Inflammatory macrophage (primary cell): ENCODE results near the gene CES2.
"Not testable (repeated sequence)": the region's sequence is repeated elsewhere in the genome, so short reads cannot be mapped to it uniquely, and the experiment has no call there.

Source experiments
- DNase-seq, 2 donors: peaks; one replicate each; pipeline ENCODE4 v3.0.0-alpha.2; 2020 to 2022

Gene CES2

DNA sequence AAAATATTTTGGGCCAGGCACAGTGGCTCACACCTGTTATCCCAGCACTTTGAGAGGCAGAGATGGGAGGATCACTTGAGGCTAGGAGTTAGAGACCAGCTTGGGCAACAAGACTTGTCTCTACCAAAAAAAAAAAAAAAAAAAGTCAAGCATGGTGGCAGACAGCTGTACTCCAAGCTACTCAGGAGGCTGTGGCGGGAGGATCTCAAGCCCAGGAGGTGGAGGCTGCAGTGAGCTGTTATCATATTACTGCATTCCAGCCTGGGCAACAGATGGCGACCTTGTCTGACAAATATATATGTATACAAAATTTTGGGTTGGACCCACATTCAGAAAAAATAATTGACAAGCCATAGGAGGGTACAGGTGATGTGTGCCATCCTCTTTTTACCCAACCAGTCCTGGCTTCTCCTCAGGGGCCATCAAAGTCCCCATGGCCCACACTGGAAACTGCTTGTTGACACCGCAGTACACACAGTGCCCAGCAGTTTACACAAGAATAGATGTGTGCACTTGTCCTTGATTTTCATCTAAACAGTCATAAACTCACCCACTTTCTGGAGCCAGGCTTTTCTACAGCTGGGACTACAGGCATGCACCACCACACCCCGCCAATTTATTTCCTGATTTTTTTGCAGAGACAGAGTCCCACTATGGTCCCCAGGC lies 1.7 kb downstream of the CES2 start:
- no peak for DNase-seq

DNA sequence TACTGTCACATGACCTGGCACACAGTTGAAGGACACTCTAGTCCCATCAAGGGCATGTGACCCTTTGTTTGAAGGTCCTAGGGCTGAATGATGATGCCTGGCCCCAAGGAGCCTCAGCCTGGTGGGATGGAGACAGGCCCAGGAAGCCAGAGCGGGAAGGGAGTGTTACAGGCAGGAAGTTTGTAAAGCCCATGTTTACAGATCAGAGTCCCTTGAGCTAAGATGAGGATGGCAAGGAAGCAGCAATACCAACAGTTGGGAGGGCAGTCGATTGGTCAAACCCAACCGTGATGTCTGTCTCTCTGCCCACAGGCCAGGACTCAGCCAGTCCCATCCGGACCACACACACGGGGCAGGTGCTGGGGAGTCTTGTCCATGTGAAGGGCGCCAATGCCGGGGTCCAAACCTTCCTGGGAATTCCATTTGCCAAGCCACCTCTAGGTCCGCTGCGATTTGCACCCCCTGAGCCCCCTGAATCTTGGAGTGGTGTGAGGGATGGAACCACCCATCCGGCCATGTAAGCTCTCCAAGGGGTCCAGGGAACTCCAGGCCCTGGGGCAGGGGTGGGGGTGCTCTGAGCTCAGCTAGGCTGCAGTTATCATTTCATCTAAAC lies 2.5 kb downstream of the CES2 start:
- DNase-seq = no peak

DNA sequence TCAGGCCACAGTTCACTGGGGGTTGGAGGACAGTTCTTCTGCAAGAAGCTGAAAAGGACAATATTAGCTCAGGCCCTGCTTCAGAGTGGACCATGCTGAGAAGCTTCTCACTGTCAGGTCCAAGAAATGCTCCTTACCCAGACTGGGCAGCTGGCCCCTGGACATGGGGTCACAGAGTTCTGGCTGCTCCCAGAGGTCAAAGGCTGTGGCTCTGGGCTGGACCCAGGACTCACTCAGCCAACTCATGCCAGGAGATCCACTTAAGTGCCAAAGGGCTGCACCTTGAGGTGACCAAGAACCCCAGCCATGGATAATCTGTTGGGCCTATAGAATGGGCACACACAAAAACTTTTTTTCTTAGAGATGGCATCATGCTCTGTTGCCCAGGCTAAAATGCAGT lies 4.0 kb downstream of the CES2 start:
- DNase-seq = no peak

DNA sequence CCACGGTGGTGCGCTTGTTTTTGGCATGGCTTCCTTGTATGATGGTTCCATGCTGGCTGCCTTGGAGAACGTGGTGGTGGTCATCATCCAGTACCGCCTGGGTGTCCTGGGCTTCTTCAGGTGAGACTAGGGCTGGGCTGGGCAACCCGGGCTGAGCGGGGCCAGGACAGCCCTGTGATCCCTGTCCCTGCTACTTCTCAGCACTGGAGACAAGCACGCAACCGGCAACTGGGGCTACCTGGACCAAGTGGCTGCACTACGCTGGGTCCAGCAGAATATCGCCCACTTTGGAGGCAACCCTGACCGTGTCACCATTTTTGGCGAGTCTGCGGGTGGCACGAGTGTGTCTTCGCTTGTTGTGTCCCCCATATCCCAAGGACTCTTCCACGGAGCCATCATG lies 4.9 kb downstream of the CES2 start:
- no peak for DNase-seq

DNA sequence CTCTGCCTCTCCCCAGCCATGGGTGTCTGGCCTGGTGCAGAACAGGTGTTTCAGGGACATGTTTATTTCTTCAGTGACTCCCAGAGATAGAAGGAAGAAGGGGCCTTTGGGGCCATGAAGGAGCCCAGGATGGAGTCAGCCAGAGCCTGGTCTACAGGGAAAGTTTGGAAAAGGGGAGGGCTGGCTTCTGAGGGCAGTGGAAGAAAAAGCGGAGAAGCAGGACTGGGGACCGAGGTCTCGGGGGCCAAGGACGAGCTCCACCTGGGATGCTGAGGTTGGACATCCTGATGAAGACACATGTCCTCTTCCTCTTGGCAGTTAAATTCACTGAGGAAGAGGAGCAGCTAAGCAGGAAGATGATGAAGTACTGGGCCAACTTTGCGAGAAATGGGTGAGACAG lies 7.7 kb downstream of the CES2 start:
- DNase-seq = no peak

DNA sequence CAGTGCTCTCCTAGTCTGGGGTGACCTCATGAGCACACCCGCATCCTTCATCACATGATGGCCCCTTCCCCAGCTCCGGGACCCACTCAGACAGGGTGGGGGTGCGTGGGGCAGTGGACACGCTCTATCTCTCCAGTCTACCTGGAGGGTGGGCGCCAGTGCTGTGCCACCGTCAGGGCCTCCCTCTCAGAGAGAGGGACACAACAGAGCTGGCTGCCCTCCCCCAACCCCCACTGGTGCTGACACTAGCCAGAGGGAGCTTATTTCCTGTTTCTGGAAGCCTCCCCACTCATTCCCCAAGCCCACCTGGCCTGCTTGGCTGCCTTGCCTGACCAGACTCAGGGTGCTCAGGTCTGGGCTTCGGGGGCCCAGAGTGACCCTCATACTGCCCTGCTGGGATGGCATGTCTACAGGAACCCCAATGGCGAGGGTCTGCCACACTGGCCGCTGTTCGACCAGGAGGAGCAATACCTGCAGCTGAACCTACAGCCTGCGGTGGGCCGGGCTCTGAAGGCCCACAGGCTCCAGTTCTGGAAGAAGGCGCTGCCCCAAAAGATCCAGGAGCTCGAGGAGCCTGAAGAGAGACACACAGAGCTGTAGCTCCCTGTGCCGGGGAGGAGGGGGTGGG lies 8.2 kb downstream of the CES2 start:
- DNase-seq = no peak

DNA sequence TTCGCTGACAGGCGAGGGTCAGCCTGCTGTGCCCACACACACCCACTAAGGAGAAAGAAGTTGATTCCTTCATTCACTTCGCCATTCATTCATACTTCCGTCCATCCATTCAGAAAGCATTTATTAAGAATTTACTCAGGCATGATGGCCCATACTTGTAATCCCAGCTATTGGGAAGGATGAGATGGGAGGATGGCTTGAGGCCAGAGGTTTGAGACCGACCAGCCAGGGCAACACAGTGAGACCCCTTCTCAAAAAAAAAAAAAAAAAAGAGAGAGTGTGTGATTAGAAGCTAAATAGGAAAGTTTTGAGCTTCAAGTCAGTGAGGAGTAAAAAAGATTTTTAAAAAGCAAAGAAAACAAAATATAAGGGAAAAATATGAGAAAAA lies 8.7 kb downstream of the CES2 start:
- DNase-seq = no peak

DNA sequence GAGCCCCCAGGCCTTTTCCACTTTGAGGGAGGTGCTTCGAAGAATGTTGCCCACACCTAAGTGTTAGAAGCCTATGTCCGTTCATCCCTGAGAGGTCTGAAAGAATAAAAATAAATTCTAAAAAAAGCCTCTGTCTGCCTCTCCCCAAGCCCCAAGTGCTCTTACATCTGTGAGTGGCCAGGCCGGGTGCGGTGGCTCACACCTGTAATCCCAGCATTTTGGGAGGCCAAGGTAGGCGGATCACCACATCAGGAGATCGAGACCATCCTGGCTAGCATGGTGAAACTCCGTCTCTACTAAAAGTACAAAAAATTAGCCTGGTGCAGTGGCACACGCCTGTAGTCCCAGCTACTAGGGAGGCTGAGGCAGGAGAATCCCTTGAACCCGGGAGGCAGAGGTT lies 9.7 kb downstream of the CES2 start:
- DNase-seq = not testable (repeated sequence)

DNA sequence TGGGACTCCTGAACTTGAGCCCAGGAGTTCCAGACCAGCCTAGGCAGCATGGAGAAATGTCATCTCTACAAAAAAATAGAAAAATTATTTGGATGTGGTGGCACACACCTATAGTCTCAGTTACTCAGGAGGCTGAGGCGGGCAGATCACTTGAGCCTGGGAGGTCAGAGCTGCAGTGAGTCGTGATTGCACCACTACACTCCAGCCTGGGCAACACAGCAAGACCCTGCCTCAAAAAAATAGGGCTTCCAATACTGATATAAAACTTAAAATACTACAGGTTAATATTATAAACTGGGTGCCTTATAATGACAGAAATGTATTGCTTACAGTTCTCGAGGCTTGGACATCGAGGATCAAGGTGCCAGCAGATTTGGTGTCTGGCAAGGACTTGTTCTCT lies 10.6 kb downstream of the CES2 start:
- DNase-seq = no peak

DNA sequence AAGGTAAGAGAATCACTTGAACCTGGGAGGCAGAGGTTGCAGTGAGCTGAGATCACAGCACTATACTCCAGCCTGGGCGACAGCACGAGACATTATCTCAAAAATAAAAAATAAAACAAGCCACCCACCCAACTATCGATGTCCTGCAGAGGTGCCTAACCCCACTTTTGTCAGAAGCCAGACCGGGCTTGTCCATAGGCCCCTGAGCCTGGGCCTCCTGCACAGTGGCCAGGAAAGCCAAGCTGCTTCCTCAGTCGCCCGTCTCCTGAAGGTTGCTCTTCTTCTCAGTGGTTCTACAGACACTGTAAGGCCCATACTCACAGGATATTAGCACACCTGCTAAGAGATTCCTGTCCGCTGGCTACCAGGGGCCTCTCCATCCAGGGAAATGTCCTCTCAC lies 11.2 kb downstream of the CES2 start:
- no peak for DNase-seq

DNA sequence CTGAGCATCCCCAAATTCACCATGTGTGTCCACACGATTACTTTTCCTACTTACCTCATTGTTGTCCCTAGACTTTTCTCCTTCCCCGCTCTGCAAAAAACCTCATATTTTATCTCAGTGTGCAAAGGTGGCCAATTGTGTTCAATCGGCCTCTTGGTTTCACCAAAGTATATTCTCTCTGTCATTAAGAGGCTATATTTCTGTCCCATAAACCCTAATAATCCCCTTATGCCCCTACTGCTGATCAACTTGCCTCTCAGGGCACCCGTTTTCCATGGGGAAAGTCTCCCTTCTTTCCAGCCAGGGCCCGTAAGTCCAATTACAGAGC lies 11.6 kb downstream of the CES2 start:
- no peak for DNase-seq

DNA sequence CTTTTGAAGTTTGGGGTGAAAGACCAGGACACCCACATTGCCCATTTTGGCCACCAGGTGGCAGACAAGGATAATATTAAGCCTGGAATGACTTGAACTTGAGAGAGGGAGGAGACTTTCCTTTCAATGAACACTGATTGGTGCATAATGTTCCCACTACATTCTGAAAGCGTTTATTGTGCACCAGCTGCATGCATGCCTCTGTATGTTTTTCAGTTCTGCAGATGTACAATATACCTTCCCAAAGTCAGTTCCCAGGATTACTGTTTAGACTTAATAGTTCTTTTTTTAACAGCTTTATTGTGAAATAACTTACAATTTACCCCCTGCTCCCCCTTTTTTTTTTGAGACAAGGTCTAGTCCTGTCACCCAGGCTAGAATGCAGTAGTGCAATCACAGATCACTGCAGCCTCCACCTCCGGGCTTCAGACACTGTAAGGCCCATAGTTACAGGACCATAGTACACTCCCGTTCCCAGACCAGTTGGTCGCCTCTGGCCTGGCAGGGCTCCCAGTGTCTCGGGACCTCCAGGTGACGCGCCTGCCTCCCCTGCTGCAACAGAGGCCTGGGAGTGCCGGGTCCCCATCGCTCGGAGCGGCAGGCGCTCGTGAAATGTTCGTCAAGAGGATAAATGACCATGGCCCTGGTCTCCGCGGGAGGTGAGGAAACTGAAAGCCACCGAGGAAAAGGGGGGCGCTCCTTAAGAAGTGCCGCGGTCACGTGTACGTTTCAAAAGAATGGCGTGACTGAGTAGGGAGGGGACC lies 12.2 kb downstream of the CES2 start:
- DNase-seq = peak; percentile 83 to 92

DNA sequence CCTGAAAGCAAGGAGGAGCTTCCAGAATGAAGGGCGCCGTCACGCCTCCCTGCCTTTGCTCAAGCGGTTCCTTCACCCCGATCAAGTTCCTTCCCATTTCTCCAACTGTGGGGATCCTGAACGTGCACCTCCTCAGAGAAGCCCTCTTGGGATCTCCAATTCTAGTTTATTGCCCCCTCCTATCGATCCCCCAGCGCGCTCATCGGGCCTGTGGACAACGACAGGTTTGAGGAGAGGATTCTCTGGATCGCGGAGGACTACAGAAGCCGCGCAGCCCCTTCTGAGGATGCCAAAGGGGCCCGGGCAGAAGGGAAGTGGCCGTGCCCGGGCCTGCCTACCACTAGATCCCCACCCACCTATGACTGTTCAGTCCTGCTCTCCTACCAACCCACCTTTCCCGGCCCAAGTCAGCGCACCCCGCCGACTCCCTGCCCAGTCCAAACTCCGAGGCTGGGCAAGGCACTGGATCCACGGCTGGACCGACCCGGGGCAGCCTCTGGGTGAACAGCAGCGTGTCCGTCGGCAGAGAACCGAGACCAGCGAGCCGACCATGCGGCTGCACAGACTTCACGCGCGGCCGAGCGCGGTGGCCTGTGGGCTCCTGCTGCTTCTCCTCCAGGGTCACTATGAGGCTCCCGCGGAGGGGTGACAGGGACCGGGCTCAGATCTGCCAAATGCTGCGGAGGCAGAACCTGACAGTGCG lies 13.0 kb downstream of the CES2 start:
- no peak for DNase-seq

DNA sequence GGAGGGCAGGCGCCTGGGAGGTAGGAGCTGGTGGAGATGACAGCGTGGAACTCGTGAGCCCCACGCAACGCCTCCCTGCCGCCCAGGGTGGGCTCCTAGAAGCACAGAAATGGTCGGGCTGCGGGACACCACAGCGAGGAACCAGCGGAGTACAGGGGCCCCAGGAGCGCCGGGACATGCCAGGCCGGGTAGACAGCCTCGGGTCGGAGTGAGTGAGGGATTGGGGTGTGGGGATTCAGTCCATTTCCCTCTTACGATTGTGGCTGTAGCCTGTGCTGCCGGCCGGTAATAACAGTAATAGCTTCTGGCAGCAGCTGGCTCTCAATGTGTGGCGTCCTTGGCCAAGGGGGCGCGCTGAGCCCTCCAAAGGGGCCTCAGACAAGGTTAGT lies 13.5 kb downstream of the CES2 start:
- no peak for DNase-seq

DNA sequence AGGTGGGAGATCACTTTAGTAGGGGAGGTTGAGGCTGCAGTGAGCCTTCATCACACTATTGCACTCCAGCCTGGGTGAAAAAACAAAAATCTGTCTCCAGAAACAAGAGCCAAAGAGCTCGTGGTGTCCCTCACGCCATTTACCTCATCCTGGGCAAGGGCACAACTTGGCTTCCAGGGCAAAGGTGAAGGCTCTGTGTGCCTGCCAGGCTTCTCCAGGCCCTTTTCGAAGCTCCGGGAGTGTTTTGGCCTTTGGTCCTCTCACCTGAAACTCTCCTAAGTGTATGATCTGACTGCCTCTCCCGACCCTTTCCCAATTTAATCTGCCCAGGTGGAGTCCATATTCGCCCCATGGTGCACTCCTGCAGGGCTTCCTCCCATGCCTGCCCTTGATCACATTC lies 14.2 kb downstream of the CES2 start:
- no peak for DNase-seq

DNA sequence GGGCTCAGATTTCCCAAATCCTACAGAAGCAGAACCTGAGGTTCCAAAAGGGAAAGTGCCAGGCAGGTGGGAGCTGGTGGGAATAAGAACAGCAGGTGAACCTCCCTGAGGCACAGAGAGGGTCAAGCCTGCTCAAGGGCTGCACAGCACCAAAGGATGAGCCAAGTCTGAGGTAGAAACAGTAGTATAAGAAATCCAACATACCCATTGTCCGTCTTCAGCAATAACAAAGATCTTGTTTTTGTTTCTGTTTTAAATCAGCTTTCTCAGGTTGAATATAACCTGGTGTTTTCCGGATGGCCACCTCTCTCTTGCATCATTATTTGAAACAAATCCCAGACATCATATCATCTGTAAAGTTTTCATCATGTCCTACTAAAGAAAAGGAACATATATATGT lies 15.1 kb downstream of the CES2 start:
- DNase-seq = no peak

DNA sequence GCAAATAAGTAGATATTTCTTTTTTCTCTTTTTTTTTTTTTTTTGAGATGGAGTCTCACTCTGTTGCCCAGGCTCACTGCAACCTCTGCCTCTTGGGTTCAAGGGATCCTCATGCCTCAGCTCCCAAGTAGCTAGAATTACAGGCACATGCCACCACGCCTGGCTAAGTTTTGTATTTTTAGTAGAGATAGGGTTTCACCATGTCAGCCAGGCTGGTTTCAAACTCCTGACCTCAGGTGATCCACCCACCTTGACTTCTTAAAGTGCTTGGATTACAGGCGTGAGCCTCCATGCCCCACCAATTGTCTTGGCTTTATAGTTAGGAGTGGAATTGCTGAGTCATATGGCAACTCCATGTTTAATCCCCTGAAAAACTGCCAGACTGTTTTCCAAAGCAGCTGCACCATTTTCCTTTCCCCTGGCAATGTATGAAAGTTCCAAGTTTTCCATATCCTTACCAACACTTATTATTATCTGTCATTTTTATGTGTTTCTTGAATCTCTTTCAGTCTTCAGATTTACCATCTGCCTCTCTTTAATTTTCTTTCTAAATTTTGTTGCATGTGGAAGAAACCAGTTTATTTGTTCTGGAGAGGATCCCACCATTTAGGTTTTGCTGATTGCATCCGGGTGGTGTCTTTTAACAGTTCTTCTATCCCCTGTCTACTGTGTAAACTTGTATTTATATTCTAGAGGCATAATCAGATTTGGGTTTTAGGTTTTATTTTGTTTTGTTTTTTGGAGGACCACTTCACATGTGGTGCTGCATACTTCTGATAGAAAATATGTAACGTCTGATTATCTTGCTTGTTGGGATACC lies 15.9 kb downstream of the CES2 start:
- no peak for DNase-seq

DNA sequence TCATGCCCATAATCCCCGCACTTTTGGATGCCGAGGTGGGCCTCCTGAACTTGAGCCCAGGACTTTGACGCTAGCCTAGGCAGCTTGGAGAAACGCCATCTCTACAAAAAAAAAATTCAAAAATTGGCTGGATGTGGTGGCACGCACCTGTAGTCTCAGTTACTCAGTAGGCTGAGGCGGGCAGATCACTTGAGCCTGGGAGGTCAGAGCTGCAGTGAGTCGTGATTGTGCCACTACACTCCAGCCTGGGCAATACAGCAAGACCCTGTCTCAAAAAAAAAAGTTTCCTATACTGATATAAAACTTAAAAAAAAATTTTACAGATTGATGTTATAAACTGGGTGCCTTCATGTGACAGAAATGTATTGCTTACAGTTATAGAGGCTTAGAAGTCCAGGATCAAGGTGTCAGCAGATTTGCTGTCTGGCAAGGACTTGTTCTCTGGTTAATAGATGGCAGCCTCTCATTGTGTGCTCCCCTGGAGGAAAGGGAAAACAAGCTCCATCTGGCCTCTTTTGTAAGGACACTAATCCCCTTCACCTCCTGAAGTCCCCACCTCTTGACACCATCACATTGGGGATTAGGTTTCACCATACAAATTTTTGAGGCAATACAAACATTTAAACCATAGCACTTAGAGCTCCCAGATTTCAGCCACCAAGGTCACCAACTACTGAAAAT lies 17.3 kb downstream of the CES2 start:
- DNase-seq = no peak

DNA sequence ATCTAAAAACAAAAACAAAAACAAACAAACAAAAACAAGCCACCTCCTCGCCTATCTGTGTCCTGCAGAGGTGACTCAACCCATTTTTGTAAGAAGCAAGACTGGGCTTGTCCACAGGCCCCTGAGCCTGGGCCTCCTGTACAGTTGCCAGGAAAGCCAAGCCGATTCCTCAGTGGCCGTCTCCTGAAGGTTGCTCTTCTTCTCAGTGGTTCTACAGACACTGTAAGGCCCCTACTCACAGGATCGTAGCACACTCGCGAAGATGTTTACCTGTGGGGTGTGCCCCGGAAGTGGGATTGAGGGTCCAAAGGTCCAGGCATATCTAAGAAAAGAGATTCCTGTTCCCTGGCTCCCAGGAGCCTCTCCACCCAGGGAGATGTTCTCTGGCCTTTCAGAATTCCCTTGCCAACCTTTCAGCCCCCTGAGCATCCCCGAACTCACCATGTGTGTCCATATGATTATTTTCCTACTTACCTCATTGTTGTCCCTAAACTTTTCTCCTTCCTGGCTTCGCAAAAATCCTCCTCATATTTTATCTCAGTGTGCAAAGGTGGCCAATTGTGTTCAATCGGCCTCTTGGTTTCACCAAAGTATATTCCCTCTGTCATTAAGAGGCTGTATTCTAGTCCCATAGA lies 18.3 kb downstream of the CES2 start:
- no peak for DNase-seq

DNA sequence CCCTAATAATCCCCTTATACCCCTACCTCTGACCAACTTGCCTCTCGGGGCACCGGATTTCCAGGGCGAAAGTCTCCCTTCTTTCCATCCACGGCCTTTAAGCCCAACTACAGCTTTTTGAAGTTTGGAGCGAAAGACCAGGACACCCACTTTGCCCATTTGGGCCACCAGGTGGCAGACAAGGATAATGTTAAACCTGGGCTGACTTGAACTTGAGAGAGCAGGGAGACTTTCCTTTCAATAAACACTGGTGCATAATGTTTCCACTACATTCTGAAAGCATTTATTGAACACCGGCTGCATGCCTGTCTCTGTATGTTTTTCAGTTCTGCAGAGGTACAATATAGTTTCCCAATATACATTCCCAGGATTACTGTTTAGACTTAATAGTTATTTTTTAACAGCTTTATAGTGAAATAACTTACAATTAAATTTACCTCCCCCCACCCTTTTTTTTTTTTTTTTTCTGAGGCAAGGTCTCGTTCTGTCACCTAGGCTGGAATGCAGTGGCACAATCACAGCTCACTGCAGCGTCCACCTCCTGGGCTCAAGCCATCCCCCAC lies 18.9 kb downstream of the CES2 start:
- DNase-seq = peak; percentile 79 to 86
